ENCODE data around the gene ANKRD39.

DNA sequence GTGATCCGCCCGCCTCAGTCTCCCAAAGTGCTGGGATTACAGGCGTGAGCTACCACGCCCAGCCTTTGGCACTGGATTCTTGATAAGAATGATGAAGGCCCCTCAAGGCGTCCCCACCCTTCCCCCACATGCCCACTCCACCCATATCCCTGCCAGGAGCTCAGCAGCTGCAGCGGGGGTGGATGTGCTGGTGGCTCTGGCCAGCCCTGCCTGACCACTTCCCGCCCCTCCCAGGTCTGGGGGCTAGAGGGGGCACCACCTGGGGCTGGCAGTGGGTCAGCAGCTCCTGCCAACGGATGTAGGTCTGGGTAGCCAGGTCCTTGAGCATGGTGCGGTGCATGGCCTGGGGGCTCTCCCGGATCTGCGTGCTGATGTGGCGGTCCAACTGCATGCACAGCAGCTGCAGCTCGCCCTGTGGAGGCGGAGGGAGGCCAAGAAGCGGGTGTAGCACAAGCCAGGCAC is 19.8 kb upstream of the ANKRD39 start:
- TF ChIP-seq POLR2AphosphoS5 (IDR thresholded peaks at IDR 0.05; ENCODE audit: low read depth, low read length): no peak
- TF ChIP-seq, protein P1, sequence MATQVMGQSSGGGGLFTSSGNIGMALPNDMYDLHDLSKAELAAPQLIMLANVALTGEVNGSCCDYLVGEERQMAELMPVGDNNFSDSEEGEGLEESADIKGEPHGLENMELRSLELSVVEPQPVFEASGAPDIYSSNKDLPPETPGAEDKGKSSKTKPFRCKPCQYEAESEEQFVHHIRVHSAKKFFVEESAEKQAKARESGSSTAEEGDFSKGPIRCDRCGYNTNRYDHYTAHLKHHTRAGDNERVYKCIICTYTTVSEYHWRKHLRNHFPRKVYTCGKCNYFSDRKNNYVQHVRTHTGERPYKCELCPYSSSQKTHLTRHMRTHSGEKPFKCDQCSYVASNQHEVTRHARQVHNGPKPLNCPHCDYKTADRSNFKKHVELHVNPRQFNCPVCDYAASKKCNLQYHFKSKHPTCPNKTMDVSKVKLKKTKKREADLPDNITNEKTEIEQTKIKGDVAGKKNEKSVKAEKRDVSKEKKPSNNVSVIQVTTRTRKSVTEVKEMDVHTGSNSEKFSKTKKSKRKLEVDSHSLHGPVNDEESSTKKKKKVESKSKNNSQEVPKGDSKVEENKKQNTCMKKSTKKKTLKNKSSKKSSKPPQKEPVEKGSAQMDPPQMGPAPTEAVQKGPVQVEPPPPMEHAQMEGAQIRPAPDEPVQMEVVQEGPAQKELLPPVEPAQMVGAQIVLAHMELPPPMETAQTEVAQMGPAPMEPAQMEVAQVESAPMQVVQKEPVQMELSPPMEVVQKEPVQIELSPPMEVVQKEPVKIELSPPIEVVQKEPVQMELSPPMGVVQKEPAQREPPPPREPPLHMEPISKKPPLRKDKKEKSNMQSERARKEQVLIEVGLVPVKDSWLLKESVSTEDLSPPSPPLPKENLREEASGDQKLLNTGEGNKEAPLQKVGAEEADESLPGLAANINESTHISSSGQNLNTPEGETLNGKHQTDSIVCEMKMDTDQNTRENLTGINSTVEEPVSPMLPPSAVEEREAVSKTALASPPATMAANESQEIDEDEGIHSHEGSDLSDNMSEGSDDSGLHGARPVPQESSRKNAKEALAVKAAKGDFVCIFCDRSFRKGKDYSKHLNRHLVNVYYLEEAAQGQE (IDR thresholded peaks at IDR 0.05; ENCODE audit: insufficient read depth in 1 of 2, low read depth in 2 of 2, low read length in 1 of 2): no peak
- TF ChIP-seq SIN3A (IDR thresholded peaks at IDR 0.05; ENCODE audit: borderline replicate concordance, insufficient read depth, low read depth, low read length): no peak
- TF ChIP-seq, protein P2, sequence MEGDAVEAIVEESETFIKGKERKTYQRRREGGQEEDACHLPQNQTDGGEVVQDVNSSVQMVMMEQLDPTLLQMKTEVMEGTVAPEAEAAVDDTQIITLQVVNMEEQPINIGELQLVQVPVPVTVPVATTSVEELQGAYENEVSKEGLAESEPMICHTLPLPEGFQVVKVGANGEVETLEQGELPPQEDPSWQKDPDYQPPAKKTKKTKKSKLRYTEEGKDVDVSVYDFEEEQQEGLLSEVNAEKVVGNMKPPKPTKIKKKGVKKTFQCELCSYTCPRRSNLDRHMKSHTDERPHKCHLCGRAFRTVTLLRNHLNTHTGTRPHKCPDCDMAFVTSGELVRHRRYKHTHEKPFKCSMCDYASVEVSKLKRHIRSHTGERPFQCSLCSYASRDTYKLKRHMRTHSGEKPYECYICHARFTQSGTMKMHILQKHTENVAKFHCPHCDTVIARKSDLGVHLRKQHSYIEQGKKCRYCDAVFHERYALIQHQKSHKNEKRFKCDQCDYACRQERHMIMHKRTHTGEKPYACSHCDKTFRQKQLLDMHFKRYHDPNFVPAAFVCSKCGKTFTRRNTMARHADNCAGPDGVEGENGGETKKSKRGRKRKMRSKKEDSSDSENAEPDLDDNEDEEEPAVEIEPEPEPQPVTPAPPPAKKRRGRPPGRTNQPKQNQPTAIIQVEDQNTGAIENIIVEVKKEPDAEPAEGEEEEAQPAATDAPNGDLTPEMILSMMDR (IDR thresholded peaks at IDR 0.05): no peak
